ENCODE results near the gene ASAP2.

- TF ChIP-seq EZH2 (IDR thresholded peaks at IDR 0.05) (no peak), POLR2AphosphoS5 (IDR thresholded peaks at IDR 0.05; ENCODE audit: borderline replicate concordance, low read depth, low read length) (no peak)
Measured at GRCh38 chr2:9332853-9333245, 126.2 kb downstream of the ASAP2 start.

All from SK-N-MC (cell line).